GM19328 (cell line): ENCODE measurements around the gene TMEM8B.
"Not testable (repeated sequence)": the region's sequence is repeated elsewhere in the genome, so short reads cannot be mapped to it uniquely, and the experiment has no call there.

Experiments used
- ATAC-seq: cut with Tn5 transposase; IDR thresholded peaks from one replicate; pipeline ENCODE4 v1.9.1; 2021; ENCODE audit warnings: mild to moderate bottlenecking, moderate library complexity; ENCODE audit not compliant: unreplicated experiment

TMEM8B gene

GRCh38 chr9:35861161-35861897 is 32.3 kb downstream of the TMEM8B start:
- ATAC-seq: no peak

DNA sequence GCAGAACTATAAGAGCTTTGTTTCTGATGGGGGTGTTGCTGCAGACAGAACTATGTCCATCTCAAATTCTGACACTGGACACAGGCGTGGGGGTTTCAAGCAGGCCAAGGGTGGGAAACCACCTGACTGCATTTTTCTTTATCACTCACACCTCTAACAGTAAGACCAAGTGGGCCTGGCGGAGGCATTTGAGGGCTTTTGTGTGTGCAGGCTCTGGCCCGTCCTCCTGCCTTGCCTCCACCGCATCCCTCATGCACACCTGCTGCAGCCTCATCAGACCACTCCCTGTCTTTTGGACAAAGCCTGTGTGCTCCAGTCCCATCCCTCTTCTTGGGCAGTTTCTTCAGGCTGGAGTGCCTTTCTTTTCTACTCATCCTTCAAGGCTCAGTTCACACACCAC is 33.3 kb downstream of the TMEM8B start:
- ATAC-seq: no peak

- ATAC-seq: no peak
Observed at GRCh38 chr9:35863583-35863982, 34.6 kb downstream of the TMEM8B start.

DNA sequence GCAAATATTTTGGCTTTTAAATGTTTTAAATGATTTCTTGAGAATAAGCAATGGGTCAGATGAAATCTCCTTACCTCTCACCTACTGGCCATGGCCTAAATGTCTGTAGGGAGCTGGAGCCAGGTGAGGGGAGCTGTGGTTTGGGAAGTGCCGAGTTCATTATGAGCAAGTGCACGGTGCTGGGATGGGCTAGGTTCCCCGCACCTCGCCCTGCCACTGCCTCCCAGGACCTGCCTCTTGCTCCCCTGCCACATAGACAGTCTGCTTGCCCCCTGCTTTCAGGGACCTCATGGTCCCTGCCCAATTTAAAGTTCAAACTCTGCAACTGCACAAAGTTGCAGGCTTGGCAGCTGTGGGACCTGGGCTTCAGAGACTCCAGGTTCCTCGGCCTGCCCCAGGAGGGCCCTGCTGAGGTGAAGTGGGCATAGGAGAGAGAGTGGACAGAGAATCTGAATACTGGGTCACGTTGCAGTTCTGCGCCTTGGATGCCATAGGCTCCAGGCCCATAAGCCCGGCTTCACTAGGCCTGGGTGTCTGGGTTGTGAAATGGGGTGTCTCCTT is 35.7 kb downstream of the TMEM8B start:
- ATAC-seq: no peak

- ATAC-seq: no peak
Observed at GRCh38 chr9:35867538-35867937, 38.5 kb downstream of the TMEM8B start.

DNA sequence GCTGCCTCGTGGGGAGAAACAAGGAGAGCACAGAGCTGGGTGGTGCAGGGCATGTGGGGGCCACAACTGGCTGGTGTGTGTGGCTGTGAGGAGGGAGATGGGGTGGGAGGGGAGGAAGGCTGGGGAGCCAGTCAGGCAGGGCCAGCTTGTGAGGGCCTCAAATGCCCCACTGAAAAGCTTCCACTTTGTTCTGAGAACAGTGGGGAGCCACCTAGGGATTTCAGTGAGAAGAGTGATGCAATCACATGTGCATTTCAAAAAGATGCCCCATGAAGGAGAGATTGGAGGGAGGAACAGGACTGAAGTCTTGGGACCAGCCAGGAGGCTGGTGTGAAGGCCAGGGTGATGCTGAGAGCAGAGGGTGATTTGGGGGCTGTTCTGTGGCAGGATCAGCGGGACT is 39.9 kb downstream of the TMEM8B start:
- no peak for ATAC-seq

DNA sequence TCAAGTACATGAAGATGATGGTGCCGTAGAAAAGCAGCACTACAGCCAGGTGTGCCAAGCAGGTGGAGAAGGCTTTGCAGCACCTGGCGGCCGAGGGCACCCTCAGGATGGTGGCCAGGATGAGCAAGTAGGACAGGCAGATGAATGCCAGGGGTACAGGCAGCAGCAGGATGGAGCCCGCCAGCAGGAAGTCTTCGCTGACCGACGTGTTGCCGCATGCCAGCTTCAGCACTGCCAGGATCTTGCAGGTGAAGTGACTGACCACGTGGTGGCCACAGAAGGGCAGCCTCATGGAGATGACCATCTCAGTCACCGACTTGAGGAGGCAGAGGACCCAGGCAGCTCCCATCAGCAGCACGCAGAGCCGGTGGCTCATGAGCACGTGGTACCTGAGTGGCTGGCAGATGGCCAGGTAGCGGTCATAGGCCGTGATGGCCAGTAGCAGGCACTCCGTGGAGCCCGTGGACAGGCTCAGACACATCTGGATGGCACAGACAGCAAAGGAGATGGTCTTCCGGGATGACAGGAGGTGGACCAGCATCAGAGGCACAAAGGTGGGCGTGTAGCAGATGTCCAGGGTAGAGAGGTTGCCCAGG is 40.7 kb downstream of the TMEM8B start:
- no peak for ATAC-seq

GRCh38 chr9:35870351-35870923 is 41.4 kb downstream of the TMEM8B start, which contains the start of gene OR13J1:
TSS of gene OR13J1 (minus strand) at chr9:35870401. CDS start at chr9:35870401, 0 bp downstream.
- no peak for ATAC-seq

DNA sequence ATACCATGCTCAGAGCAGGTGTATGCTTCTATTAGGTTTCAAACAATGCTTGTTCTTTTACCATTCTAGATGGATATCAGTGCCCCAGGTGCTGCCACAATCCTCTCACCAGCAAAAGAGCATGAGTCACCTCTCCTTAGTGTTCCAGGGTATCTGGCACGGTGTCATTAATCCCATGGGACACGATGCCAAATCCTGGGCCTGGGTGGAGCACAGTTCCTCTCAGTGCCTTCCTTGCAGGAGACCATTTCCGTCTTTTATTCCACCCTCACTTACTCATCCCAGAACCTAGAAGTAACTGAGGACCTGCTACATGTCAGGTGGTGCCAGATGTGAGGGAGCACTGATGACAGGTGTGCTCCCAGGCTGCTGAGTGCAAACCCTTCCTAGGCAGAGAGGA is 42.5 kb downstream of the TMEM8B start:
- no peak for ATAC-seq

GRCh38 chr9:35872505-35872904 is 43.5 kb downstream of the TMEM8B start:
- no peak for ATAC-seq

- no peak for ATAC-seq
Observed at GRCh38 chr9:35882263-35882848, 53.3 kb downstream of the TMEM8B start.

DNA sequence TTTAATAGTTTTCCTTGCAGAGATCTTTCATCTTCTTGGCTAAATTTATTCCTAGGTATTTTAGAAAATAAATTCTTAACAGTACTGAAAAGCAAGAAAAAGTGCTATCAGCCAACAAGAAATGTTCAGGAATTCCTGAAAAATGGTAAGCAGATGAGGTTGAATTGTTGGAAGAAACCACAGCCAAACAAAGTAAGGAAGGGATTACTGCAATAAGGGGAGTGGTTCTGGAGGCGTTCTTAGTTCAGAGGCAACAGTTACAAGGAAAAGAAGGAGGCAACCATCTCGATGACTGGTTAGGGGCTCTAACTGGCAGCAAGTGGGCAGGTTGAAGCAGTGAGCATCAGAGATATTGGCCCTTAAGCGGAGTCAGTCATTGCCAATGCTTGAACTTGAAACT is 54.0 kb downstream of the TMEM8B start:
- no peak for ATAC-seq

GRCh38 chr9:35884908-35885307 is 55.9 kb downstream of the TMEM8B start:
- ATAC-seq: not testable (repeated sequence)

DNA sequence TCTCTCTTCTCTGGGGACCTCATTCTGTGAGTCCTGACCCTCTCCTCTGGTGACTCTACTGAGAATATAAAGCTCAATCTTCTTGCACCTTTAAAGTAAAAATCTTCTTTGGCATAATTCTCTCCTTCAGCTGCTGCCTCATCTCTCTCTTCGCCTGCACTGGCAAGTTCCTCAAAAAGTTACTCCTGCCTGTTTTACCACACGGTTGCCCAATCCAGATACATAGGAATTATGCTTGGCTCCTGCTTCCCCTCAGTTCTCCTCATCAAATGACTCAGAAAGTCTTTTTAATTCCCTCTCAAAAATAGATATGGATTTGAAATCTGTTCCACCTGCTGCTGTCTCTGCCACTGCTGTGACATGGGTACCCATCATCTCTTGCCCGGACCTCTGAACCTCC is 62.6 kb downstream of the TMEM8B start:
- no peak for ATAC-seq

DNA sequence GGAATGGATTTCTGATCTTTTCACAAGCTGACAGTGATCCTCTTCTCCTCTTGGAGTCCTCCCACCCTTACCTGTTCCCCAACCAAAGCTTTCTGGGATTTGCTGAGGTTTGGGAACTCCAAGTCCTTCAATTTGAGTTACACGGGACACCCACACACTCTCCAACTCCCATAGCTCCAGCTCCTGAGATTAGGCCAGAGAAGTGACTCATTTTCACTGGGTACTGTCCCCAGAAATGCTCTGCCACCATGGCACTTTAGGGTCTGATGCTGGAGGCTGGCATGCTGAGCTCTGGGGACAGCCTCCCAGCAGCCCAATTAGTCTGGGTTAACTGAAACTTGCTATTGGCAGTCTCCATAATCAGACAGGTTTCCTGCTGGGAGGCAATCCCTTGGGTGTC is 63.0 kb downstream of the TMEM8B start:
- ATAC-seq: no peak

DNA sequence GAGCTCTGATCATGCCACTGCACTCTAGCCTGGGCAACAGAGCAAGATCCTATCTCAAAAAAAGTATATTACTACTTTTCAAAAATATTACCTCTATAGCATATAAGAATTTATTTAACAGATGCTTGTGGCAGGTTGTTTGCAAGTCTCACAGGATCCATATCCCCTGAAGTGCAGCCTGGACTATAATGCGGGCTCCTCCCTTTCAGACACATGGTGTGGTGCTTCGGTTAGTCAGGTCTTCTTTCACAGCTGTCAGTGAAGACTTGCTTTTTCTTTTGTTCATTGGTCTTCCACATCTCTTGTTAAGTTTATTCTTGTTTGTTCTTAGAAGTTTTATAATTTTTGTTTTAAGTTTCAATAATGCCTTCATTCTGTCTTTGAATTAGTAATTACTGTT is 67.5 kb downstream of the TMEM8B start:
- no peak for ATAC-seq

- ATAC-seq: not testable (repeated sequence)
Observed at GRCh38 chr9:35897376-35898099, 68.5 kb downstream of the TMEM8B start.

GRCh38 chr9:35898337-35898736 is 69.3 kb downstream of the TMEM8B start:
- ATAC-seq: no peak

DNA sequence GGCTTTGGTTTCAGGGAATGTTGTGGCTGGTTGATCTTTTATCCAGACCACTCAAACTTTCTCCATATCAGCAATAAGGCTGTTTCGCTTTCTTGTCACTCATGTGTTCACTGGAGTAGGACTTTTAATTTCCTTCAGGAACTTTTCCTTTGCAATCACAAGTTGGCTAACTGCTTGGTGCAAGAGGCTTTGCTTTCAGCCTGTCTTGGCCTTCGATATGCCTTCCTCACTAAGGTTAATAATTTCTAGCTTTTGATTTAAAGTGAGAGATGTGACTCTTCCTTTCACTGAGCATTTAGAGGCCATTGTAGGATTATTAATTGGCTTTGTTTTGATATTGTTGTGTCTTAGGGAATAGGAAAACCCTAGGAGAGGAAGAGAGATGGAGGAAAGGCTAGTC is 70.0 kb downstream of the TMEM8B start:
- no peak for ATAC-seq

DNA sequence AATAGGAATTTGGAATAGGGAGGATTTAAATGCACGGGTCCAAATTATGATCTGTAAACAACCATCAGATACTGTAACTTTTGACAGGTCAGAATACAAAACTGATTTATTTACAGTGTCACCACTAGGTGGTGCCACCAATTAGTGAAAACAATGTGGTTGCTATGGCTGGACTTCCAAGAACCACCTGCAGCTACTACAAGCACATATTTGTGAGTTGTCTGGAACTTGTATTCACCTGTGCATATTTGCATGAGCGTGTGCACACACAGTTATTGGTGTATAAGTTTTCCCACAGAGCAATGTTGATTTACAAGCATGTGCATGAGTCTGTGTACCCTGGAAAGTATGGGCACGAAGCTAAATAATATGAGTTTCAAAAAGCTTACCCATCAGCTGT is 74.0 kb downstream of the TMEM8B start:
- ATAC-seq: no peak

GRCh38 chr9:35904338-35904737 is 75.3 kb downstream of the TMEM8B start:
- ATAC-seq: no peak
